ENCODE measurements around the gene MAP3K8. TPM values are rescaled to one million over a fixed set of nuclear protein-coding genes. Genes with fewer than 3 reads are reported as not detected.
"Not testable (repeated sequence)": the region's sequence is repeated elsewhere in the genome, so short reads cannot be mapped to it uniquely, and the experiment has no call there.

MAP3K8 gene
- total RNA-seq, 4 donors from 2014 or later = 44.7 to 74.1 (median 56.2) TPM

DNA sequence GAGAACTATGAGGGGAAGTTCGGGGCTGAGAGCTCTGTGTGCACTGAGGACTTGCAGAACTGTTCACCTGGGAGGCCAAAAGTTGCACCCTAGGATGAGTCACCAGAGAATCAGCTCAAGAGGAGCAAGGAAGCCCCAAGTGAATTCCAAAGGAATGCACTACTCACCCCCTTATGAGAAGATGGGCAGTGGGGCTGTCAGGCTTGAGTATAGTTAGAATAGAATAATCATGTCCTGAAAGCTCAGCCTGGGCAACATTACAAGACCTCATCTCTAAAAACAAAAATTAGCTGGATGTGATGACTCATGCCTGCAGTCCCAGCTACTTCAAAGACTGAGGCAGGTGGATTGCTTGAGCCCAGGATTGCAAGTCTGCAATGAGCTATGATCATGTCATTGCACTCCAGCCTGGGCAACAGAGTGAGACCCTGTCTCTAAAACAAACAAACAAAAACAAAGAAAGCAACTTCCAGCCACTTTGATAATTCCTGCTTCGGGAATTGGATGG, 30.0 kb downstream of the MAP3K8 start:
- 67 to 74% methylated on average over 2 of the region's 2 CpGs for WGBS, 2 donors
- no peaks in the 10 kb centered on the region for H3K27me3 ChIP-seq
- H3K4me1 ChIP-seq = peaks cover 0 to 25% (median 0%) of the 10 kb centered on the region in 4 donors
- H3K27ac ChIP-seq = no peak overlapping the region
- DNase-seq (ENCODE audit: low spot score in 2 of 2) = no peak
- H3K4me3 ChIP-seq = no peak overlapping the region
- peaks cover 0 to 38% (median 14%) of the 10 kb centered on the region in 3 donors for H3K36me3 ChIP-seq
- TF ChIP-seq POLR2A (IDR thresholded peaks at IDR 0.05) (no peak), CTCF (IDR thresholded peaks at IDR 0.05) (no peak), EP300 (IDR thresholded peaks at IDR 0.05) (no peak)
- H3K9me3 ChIP-seq = no peaks in the 10 kb centered on the region

GRCh38 chr10:30464675-30465074, 30.7 kb downstream of the MAP3K8 start:
- Histone ChIP-seq H3K36me3 (peaks cover 0 to 31% (median 14%) of the 10 kb centered on the region in 3 donors), H3K4me3 (no peak overlapping the region), H3K27ac (no peak overlapping the region), H3K27me3 (no peaks in the 10 kb centered on the region), H3K9me3 (no peaks in the 10 kb centered on the region), H3K4me1 (peaks cover 0 to 18% (median 0%) of the 10 kb centered on the region in 4 donors)
- no peak for DNase-seq (ENCODE audit: low spot score in 2 of 2)
- 60 to 84% methylated on average over 3 of the region's 3 CpGs for WGBS, 2 donors
- TF ChIP-seq POLR2A (IDR thresholded peaks at IDR 0.05) (no peak), EP300 (IDR thresholded peaks at IDR 0.05) (no peak), CTCF (IDR thresholded peaks at IDR 0.05) (no peak)

DNA sequence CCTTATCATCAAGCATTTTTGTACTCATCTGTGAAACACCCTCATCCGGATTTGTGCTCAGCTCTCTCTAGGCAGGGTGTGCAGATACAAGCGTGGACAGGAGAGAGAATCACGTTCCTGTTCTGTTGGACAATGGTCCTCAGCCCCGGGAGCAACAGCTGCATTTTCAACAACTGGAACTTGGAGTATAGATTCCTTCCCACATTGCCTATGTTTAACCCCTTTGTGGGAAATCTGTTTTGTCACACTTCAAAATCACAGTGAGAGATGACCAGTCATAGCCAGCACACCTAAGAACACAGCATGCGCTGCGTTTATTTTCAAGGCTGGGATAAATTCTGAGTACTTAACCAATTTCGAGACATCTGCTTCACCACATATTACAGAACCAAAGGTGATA, 32.5 kb downstream of the MAP3K8 start:
- DNase-seq (ENCODE audit: low spot score in 2 of 2) = no peak
- Histone ChIP-seq H3K4me1 (peaks cover 0 to 17% (median 0%) of the 10 kb centered on the region in 4 donors), H3K9me3 (no peaks in the 10 kb centered on the region), H3K27ac (no peak overlapping the region), H3K4me3 (no peak overlapping the region), H3K36me3 (peaks cover 0 to 13% (median 0%) of the 10 kb centered on the region in 3 donors), H3K27me3 (no peaks in the 10 kb centered on the region)
- whole genome bisulfite sequencing, 2 donors = 65% methylated on average over 7 of the region's 7 CpGs
- TF ChIP-seq POLR2A (IDR thresholded peaks at IDR 0.05) = no peak
- no peak for TF ChIP-seq EP300 (IDR thresholded peaks at IDR 0.05)
- no peak for TF ChIP-seq CTCF (IDR thresholded peaks at IDR 0.05)

GRCh38 chr10:30467651-30468338, 33.8 kb downstream of the MAP3K8 start:
- Histone ChIP-seq H3K9me3 (no peaks in the 10 kb centered on the region), H3K27ac (peak overlapping the region in 2 of 4 donors; percentile 51 to 52), H3K27me3 (no peaks in the 10 kb centered on the region), H3K4me3 (no peak overlapping the region), H3K36me3 (no peaks in the 10 kb centered on the region), H3K4me1 (peaks cover 0 to 17% (median 0%) of the 10 kb centered on the region in 4 donors)
- WGBS, 2 donors = 65 to 69% methylated on average over 4 of the region's 4 CpGs
- TF ChIP-seq EP300 (IDR thresholded peaks at IDR 0.05) = peak in 1 of 2 donors; percentile 9
- TF ChIP-seq CTCF (IDR thresholded peaks at IDR 0.05) = no peak
- no peak for TF ChIP-seq POLR2A (IDR thresholded peaks at IDR 0.05)
- no peak for DNase-seq (ENCODE audit: low spot score in 2 of 2)

GRCh38 chr10:30472414-30473155, 38.6 kb downstream of the MAP3K8 start:
- no peaks in the 10 kb centered on the region for H3K36me3 ChIP-seq
- no peaks in the 10 kb centered on the region for H3K9me3 ChIP-seq
- H3K27ac ChIP-seq = no peak overlapping the region
- TF ChIP-seq EP300 (IDR thresholded peaks at IDR 0.05) = no peak
- TF ChIP-seq POLR2A (IDR thresholded peaks at IDR 0.05) = no peak
- TF ChIP-seq CTCF (IDR thresholded peaks at IDR 0.05) = no peak
- no peaks in the 10 kb centered on the region for H3K27me3 ChIP-seq
- 79 to 83% methylated on average over 4 of the region's 4 CpGs for WGBS, 2 donors
- no peak for DNase-seq (ENCODE audit: low spot score in 2 of 2)
- H3K4me1 ChIP-seq = peaks cover 0 to 8% (median 0%) of the 10 kb centered on the region in 4 donors
- H3K4me3 ChIP-seq = no peak overlapping the region

DNA sequence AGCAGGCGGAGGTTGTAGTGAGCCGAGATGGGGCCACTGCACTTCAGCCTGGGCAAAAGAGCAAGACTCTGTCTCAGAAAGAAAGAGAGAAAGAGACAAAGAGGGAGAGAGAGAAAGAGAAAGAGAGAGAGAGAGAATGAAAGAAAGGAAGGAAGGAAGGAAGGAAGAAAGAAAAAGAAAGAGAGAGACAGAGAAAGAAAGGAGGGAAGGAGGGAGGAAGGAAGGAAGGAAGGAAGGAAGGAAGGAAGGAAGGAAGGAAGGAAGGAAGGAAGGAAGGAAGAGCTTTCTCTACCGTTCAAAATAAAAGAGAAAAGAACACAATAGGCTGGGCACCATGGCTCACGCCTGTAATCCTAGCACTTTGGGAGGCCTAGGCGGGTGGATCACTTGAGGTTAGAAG, 41.5 kb downstream of the MAP3K8 start:
- H3K4me3 ChIP-seq; H3K4me1 ChIP-seq; H3K27me3 ChIP-seq; H3K27ac ChIP-seq; H3K36me3 ChIP-seq; DNase-seq (ENCODE audit: low spot score in 2 of 2); H3K9me3 ChIP-seq: not testable (repeated sequence)
- WGBS, 2 donors = 72 to 80% methylated on average over 5 of the region's 5 CpGs

Data from tibial nerve (tissue), 4 donors.